ENCODE results near the gene GDAP2. TPM values are rescaled to one million over a fixed set of nuclear protein-coding genes. Genes with fewer than 3 reads are reported as not detected.
"Not testable (repeated sequence)": the region's sequence is repeated elsewhere in the genome, so short reads cannot be mapped to it uniquely, and the experiment has no call there.

Gene GDAP2
- total and polyA plus RNA-seq, 4 donors, result 3.0 to 16.8 (median 9.1) TPM

DNA sequence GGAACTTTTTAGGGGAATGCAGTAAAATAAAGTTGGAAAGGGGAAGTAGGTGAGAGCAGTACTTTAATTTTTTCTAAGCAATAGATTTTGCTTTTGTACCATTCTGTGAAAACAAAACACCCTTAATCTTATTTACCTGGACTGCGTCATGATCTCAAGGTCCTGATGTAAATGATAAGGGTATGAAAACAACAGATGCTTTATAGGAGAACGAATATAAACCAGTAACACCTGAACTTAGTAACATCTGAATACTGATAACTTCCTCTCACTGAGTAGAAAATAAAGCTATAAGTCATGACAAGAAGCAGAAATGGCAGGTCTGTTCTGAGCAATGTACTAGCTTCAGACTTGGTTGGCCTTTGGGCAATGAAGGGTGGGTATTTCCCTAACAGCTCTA is 77.7 kb downstream of the GDAP2 start:
- H3K27ac ChIP-seq (ENCODE audit: low read depth in 1 of 2, low read length in 2 of 2), result no peak overlapping the region
- TF ChIP-seq NR2F2 (IDR thresholded peaks at IDR 0.05) (no peak), FOXA1 (IDR thresholded peaks at IDR 0.05) (no peak), RAD21 (IDR thresholded peaks at IDR 0.05) (no peak), YY1 (IDR thresholded peaks at IDR 0.05) (no peak), SP1 (IDR thresholded peaks at IDR 0.05) (no peak), EGR1 (IDR thresholded peaks at IDR 0.05; ENCODE audit: low read depth in 2 of 2) (no peak), TAF1 (conservative IDR thresholded peaks at IDR 0.05) (no peak), HNF4G (IDR thresholded peaks at IDR 0.05) (no peak)
- TF ChIP-seq, protein P1, sequence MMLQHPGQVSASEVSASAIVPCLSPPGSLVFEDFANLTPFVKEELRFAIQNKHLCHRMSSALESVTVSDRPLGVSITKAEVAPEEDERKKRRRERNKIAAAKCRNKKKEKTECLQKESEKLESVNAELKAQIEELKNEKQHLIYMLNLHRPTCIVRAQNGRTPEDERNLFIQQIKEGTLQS (IDR thresholded peaks at IDR 0.05), result no peak
- TF ChIP-seq, protein P2, sequence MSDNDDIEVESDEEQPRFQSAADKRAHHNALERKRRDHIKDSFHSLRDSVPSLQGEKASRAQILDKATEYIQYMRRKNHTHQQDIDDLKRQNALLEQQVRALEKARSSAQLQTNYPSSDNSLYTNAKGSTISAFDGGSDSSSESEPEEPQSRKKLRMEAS (IDR thresholded peaks at IDR 0.05), result no peak
- no peak for DNase-seq (ENCODE audit: low spot score)

GRCh38 chr1:117846674-117847425 is 82.6 kb downstream of the GDAP2 start:
- Histone ChIP-seq H3K9ac (ENCODE audit: low read depth in 1 of 2, low read length in 2 of 2) (no peak overlapping the region), H3K27me3 (ENCODE audit: control insufficient read depth in 4 of 4, insufficient read depth in 4 of 4, low read length in 3 of 4) (no peaks in the 10 kb centered on the region), H3K27ac (ENCODE audit: low read depth in 1 of 2, low read length in 2 of 2) (no peak overlapping the region), H3K9me3 (ENCODE audit: control insufficient read depth in 4 of 4, low read length in 3 of 4) (no peaks in the 10 kb centered on the region), H3K4me3 (ENCODE audit: low read depth in 1 of 3, low read length in 3 of 3) (no peak overlapping the region), H3K4me1 (ENCODE audit: control insufficient read depth in 4 of 4, insufficient read depth in 4 of 4, low read length in 3 of 4) (peaks cover 0 to 4% (median 1%) of the 10 kb centered on the region in 4 donors), H3K36me3 (ENCODE audit: control insufficient read depth in 4 of 4, insufficient read depth in 3 of 4, low read depth in 1 of 4, low read length in 3 of 4) (no peaks in the 10 kb centered on the region)
- WGBS, result 51% methylated on average over 7 of the region's 7 CpGs
- TF ChIP-seq, protein P2 (IDR thresholded peaks at IDR 0.05), result no peak
- no peak for TF ChIP-seq RAD21 (IDR thresholded peaks at IDR 0.05)
- no peak for TF ChIP-seq YY1 (IDR thresholded peaks at IDR 0.05)
- no peak for TF ChIP-seq FOXA1 (IDR thresholded peaks at IDR 0.05)
- TF ChIP-seq EGR1 (IDR thresholded peaks at IDR 0.05; ENCODE audit: low read depth in 2 of 2), result no peak
- no peak for TF ChIP-seq ZBTB33 (IDR thresholded peaks at IDR 0.05)
- TF ChIP-seq, protein P3, sequence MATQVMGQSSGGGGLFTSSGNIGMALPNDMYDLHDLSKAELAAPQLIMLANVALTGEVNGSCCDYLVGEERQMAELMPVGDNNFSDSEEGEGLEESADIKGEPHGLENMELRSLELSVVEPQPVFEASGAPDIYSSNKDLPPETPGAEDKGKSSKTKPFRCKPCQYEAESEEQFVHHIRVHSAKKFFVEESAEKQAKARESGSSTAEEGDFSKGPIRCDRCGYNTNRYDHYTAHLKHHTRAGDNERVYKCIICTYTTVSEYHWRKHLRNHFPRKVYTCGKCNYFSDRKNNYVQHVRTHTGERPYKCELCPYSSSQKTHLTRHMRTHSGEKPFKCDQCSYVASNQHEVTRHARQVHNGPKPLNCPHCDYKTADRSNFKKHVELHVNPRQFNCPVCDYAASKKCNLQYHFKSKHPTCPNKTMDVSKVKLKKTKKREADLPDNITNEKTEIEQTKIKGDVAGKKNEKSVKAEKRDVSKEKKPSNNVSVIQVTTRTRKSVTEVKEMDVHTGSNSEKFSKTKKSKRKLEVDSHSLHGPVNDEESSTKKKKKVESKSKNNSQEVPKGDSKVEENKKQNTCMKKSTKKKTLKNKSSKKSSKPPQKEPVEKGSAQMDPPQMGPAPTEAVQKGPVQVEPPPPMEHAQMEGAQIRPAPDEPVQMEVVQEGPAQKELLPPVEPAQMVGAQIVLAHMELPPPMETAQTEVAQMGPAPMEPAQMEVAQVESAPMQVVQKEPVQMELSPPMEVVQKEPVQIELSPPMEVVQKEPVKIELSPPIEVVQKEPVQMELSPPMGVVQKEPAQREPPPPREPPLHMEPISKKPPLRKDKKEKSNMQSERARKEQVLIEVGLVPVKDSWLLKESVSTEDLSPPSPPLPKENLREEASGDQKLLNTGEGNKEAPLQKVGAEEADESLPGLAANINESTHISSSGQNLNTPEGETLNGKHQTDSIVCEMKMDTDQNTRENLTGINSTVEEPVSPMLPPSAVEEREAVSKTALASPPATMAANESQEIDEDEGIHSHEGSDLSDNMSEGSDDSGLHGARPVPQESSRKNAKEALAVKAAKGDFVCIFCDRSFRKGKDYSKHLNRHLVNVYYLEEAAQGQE (IDR thresholded peaks at IDR 0.05), result no peak
- no peak for TF ChIP-seq GABPA (IDR thresholded peaks at IDR 0.05 in 1 of 2, conservative IDR thresholded peaks at IDR 0.05 in 1 of 2)
- no peak for TF ChIP-seq JUND (IDR thresholded peaks at IDR 0.05)
- peak; percentile 38 to 40 for TF ChIP-seq HNF4A (conservative IDR thresholded peaks at IDR 0.05)
- peak in 1 of 2 donors; percentile 24 for TF ChIP-seq RXRA (IDR thresholded peaks at IDR 0.05)
- TF ChIP-seq HNF4G (IDR thresholded peaks at IDR 0.05), result no peak
- TF ChIP-seq, protein P1 (IDR thresholded peaks at IDR 0.05), result no peak
- TF ChIP-seq FOXA2 (IDR thresholded peaks at IDR 0.05), result no peak
- TF ChIP-seq TAF1 (conservative IDR thresholded peaks at IDR 0.05), result no peak
- TF ChIP-seq CTCF (IDR thresholded peaks at IDR 0.05; ENCODE audit: low read depth, low read length, missing input control), result no peak
- peak; percentile 34 for TF ChIP-seq SP1 (IDR thresholded peaks at IDR 0.05)
- no peak for TF ChIP-seq NR2F2 (IDR thresholded peaks at IDR 0.05)
- no peak for DNase-seq (ENCODE audit: low spot score)

More for the DNA sequence above, 77.7 kb downstream of the GDAP2 start:
- no peak overlapping the region for H3K4me3 ChIP-seq (ENCODE audit: low read depth in 1 of 3, low read length in 3 of 3)
- H3K27me3 ChIP-seq (ENCODE audit: control insufficient read depth in 4 of 4, insufficient read depth in 4 of 4, low read length in 3 of 4), result no peaks in the 10 kb centered on the region
- H3K4me1 ChIP-seq (ENCODE audit: control insufficient read depth in 4 of 4, insufficient read depth in 4 of 4, low read length in 3 of 4), result peaks cover 0 to 4% (median 1%) of the 10 kb centered on the region in 4 donors
- H3K9me3 ChIP-seq (ENCODE audit: control insufficient read depth in 4 of 4, low read length in 3 of 4), result no peaks in the 10 kb centered on the region
- H3K36me3 ChIP-seq (ENCODE audit: control insufficient read depth in 4 of 4, insufficient read depth in 3 of 4, low read depth in 1 of 4, low read length in 3 of 4), result no peaks in the 10 kb centered on the region
- WGBS, result 89% methylated on average over 2 of the region's 2 CpGs
- H3K9ac ChIP-seq (ENCODE audit: low read depth in 1 of 2, low read length in 2 of 2), result no peak overlapping the region

DNA sequence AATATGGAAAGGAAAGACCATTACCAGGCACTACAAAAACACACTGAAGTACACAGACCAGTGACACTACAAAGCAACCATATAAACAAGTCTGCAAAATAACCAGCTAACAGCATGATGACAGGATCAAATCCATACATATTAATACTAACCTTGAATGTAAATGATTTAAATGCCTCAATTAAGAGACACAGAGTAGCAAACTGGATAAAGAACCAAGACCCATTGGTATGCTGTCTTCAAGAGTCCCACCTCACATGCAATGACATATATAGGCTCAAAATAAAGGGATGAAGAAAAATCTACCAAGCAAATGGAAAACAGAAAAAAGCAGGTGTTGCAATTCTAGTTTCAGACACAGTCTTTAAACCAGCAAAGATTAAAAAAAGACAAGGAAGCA is 84.9 kb downstream of the GDAP2 start:
- H3K27me3 ChIP-seq (ENCODE audit: control insufficient read depth in 4 of 4, insufficient read depth in 4 of 4, low read length in 3 of 4), result not testable (repeated sequence)

More for the DNA sequence above, 84.9 kb downstream of the GDAP2 start:
- H3K4me1 ChIP-seq (ENCODE audit: control insufficient read depth in 4 of 4, insufficient read depth in 4 of 4, low read length in 3 of 4); H3K9ac ChIP-seq (ENCODE audit: low read depth in 1 of 2, low read length in 2 of 2); H3K27ac ChIP-seq (ENCODE audit: low read depth in 1 of 2, low read length in 2 of 2); DNase-seq (ENCODE audit: low spot score); H3K36me3 ChIP-seq (ENCODE audit: control insufficient read depth in 4 of 4, insufficient read depth in 3 of 4, low read depth in 1 of 4, low read length in 3 of 4); H3K4me3 ChIP-seq (ENCODE audit: low read depth in 1 of 3, low read length in 3 of 3); H3K9me3 ChIP-seq (ENCODE audit: control insufficient read depth in 4 of 4, low read length in 3 of 4): not testable (repeated sequence)
